Neuronal stem cell (in vitro differentiated cells): Measurements from ENCODE around the gene NLRP3.
"Not testable (repeated sequence)": the region's sequence is repeated elsewhere in the genome, so short reads cannot be mapped to it uniquely, and the experiment has no call there.

ENCODE experiments used
- DNase-seq: peaks from one replicate; pipeline ENCODE4 v3.0.0-alpha.2; 2013; ENCODE audit warnings: low spot score
- H2AFZ ChIP-seq: one replicate; pipeline ENCODE4 v1.6.1; 2013; ENCODE audit warnings: mild to moderate bottlenecking, low read length, inconsistent platforms
- H2AK5ac ChIP-seq: 2 replicates; pipeline ENCODE4 v1.6.1; 2013; ENCODE audit warnings: low read depth, mild to moderate bottlenecking, inconsistent platforms, low read length, moderate library complexity, mixed read lengths
- H2BK120ac ChIP-seq: 2 replicates; pipeline ENCODE4 v1.6.1; 2013; ENCODE audit warnings: low read depth, mild to moderate bottlenecking, inconsistent platforms, low read length, moderate library complexity, mixed read lengths
- H2BK12ac ChIP-seq: one replicate; pipeline ENCODE4 v1.6.1; 2013; ENCODE audit warnings: low read length, inconsistent platforms
- H2BK15ac ChIP-seq: 2 replicates; pipeline ENCODE4 v1.6.1; 2013; ENCODE audit warnings: mild to moderate bottlenecking, low read length, inconsistent platforms, mixed read lengths
- H2BK5ac ChIP-seq: one replicate; pipeline ENCODE4 v1.6.1; 2013; ENCODE audit warnings: inconsistent platforms, mild to moderate bottlenecking, low read length, moderate library complexity
- H3K14ac ChIP-seq: one replicate; pipeline ENCODE4 v1.6.1; 2013; ENCODE audit warnings: low read length, inconsistent platforms
- H3K18ac ChIP-seq: 2 replicates; pipeline ENCODE4 v1.6.1; 2013; ENCODE audit warnings: low read length, inconsistent platforms
- H3K23ac ChIP-seq: 2 replicates; pipeline ENCODE4 v1.6.1; 2013; ENCODE audit warnings: low read depth, mild to moderate bottlenecking, mixed read lengths, low read length, inconsistent platforms; ENCODE audit not compliant: poor library complexity
- H3K27ac ChIP-seq: replicated peaks from 3 replicates; pipeline ENCODE4 v1.5.1; 2013; ENCODE audit warnings: low read length, inconsistent platforms
- H3K27me3 ChIP-seq, 3 experiments: 2 replicates each; pipeline ENCODE4 v1.6.1; 2013; ENCODE audit warnings: low read length in 3 of 3, mild to moderate bottlenecking in 2 of 3, inconsistent platforms in 1 of 3, low read depth in 1 of 3, mixed read lengths in 1 of 3, moderate library complexity in 1 of 3; ENCODE audit not compliant: control insufficient read depth in 3 of 3, insufficient read depth in 3 of 3
- H3K36me3 ChIP-seq, 2 donors: replicated peaks in 1 of 2; 2 replicates each; pipeline ENCODE4 v1.6.1; 2013; ENCODE audit warnings: low read length in 2 of 2; ENCODE audit not compliant: control insufficient read depth in 2 of 2, insufficient read depth in 2 of 2
- H3K4ac ChIP-seq: 2 replicates; pipeline ENCODE4 v1.6.1; 2013; ENCODE audit warnings: inconsistent platforms, mild to moderate bottlenecking, low read length, moderate library complexity
- H3K4me1 ChIP-seq, 2 donors: 1 replicate in 1 of 2; 2 replicates in 1 of 2; pipeline ENCODE4 v1.6.1; 2013; ENCODE audit warnings: low read length in 2 of 2, low read depth in 1 of 2; ENCODE audit not compliant: control insufficient read depth in 2 of 2, insufficient read depth in 1 of 2
- H3K4me2 ChIP-seq: one replicate; pipeline ENCODE4 v1.6.1; 2013; ENCODE audit warnings: mild to moderate bottlenecking, low read length, inconsistent platforms; ENCODE audit not compliant: insufficient read depth, poor library complexity, severe bottlenecking
- H3K4me3 ChIP-seq, 2 donors: 2 replicates each; pipeline ENCODE4 v1.5.1; 2013; ENCODE audit warnings: low read length in 2 of 2, mild to moderate bottlenecking in 2 of 2, inconsistent platforms in 1 of 2, moderate library complexity in 1 of 2
- H3K79me1 ChIP-seq: one replicate; pipeline ENCODE4 v1.6.1; 2013; ENCODE audit warnings: low read depth, mild to moderate bottlenecking, inconsistent platforms, low read length, moderate library complexity
- H3K9ac ChIP-seq: one replicate; pipeline ENCODE4 v1.6.1; 2013; ENCODE audit warnings: mild to moderate bottlenecking, low read depth, low read length, inconsistent platforms; ENCODE audit not compliant: poor library complexity
- H3K9me3 ChIP-seq, 2 donors: replicated peaks in 1 of 2; 2 replicates each; pipeline versions ENCODE3 to v1.6.1; 2013; ENCODE audit warnings: low read length in 2 of 2, mild to moderate bottlenecking in 2 of 2, inconsistent platforms in 1 of 2, low read depth in 1 of 2, mixed read lengths in 1 of 2, moderate library complexity in 1 of 2; ENCODE audit not compliant: control insufficient read depth in 2 of 2, insufficient read depth in 1 of 2
- H4K8ac ChIP-seq: one replicate; pipeline ENCODE4 v1.6.1; 2013; ENCODE audit warnings: low read depth, mild to moderate bottlenecking, inconsistent platforms, low read length, moderate library complexity
- H4K91ac ChIP-seq: one replicate; pipeline ENCODE4 v1.6.1; 2013; ENCODE audit warnings: low read length, low read depth, mild to moderate bottlenecking, inconsistent platforms; ENCODE audit not compliant: poor library complexity
- WGBS, 2 donors: extraction: QIAGEN DNeasy Blood & Tissue Kit; methylation state at CpG; one replicate each; pipeline ENCODE4 v1.1.7; 2013; ENCODE audit warnings: missing lambda C conversion rate in 2 of 2, mixed read lengths in 1 of 2; ENCODE audit not compliant: insufficient read length in 2 of 2, insufficient replicate concordance in 1 of 2; ENCODE audit errors: extremely low coverage in 2 of 2; 5-methylcytosine and 5-hydroxymethylcytosine counted together

The NLRP3 gene

GRCh38 chr1:247390116-247390791 is 25.7 kb upstream of the NLRP3 start:
- H3K79me1 ChIP-seq, result no peaks in the 10 kb centered on the region
- no peaks in the 10 kb centered on the region for H3K27me3 ChIP-seq
- H2BK12ac ChIP-seq, result no peak overlapping the region
- H3K36me3 ChIP-seq, result no peaks in the 10 kb centered on the region
- no peak overlapping the region for H3K27ac ChIP-seq
- no CpG with 5 or more reads among the region's 13 CpGs for WGBS, 2 donors
- H4K91ac ChIP-seq, result no peak overlapping the region
- H2AFZ ChIP-seq, result peak overlapping the region; percentile 40
- H3K4me2 ChIP-seq, result no peak overlapping the region
- no peak overlapping the region for H2BK15ac ChIP-seq
- no peak overlapping the region for H3K23ac ChIP-seq
- H3K14ac ChIP-seq, result no peak overlapping the region
- H2AK5ac ChIP-seq, result no peak overlapping the region
- peaks cover 2 to 5% of the 10 kb centered on the region in 2 donors for H3K4me1 ChIP-seq
- H3K9ac ChIP-seq, result no peak overlapping the region
- H4K8ac ChIP-seq, result no peak overlapping the region
- H2BK5ac ChIP-seq, result no peak overlapping the region
- H3K18ac ChIP-seq, result no peak overlapping the region
- H3K4me3 ChIP-seq, result no peak overlapping the region
- no peak overlapping the region for H3K4ac ChIP-seq
- peaks cover 0 to under 1% of the 10 kb centered on the region in 2 donors for H3K9me3 ChIP-seq
- H2BK120ac ChIP-seq, result no peak overlapping the region
- DNase-seq, result peak; percentile 81

GRCh38 chr1:247390996-247391395 is 25.0 kb upstream of the NLRP3 start:
- H2BK5ac ChIP-seq, result no peak overlapping the region
- no peak overlapping the region for H3K23ac ChIP-seq
- WGBS, 2 donors, result no CpG with 5 or more reads among the region's 4 CpGs
- peaks cover 2 to 5% of the 10 kb centered on the region in 2 donors for H3K4me1 ChIP-seq
- no peak overlapping the region for H3K27ac ChIP-seq
- H3K27me3 ChIP-seq, result no peaks in the 10 kb centered on the region
- H3K4me2 ChIP-seq, result no peak overlapping the region
- H2BK12ac ChIP-seq, result no peak overlapping the region
- H3K36me3 ChIP-seq, result no peaks in the 10 kb centered on the region
- no peak for DNase-seq
- no peak overlapping the region for H3K14ac ChIP-seq
- H3K9me3 ChIP-seq, result no peaks in the 10 kb centered on the region
- no peak overlapping the region for H2AFZ ChIP-seq
- H3K79me1 ChIP-seq, result no peaks in the 10 kb centered on the region
- no peak overlapping the region for H3K9ac ChIP-seq
- no peak overlapping the region for H2BK120ac ChIP-seq
- H4K8ac ChIP-seq, result no peak overlapping the region
- no peak overlapping the region for H2BK15ac ChIP-seq
- H3K18ac ChIP-seq, result no peak overlapping the region
- no peak overlapping the region for H2AK5ac ChIP-seq
- no peak overlapping the region for H3K4ac ChIP-seq
- H3K4me3 ChIP-seq, result no peak overlapping the region
- H4K91ac ChIP-seq, result no peak overlapping the region

- Histone ChIP-seq H2BK5ac (no peak overlapping the region), H2BK15ac (no peak overlapping the region), H2AK5ac (no peak overlapping the region), H3K27ac (no peak overlapping the region), H4K91ac (no peak overlapping the region), H2BK12ac (no peak overlapping the region), H4K8ac (no peak overlapping the region), H3K14ac (no peak overlapping the region), H3K4me2 (no peak overlapping the region), H3K9me3 (no peaks in the 10 kb centered on the region), H3K18ac (no peak overlapping the region), H3K36me3 (no peaks in the 10 kb centered on the region), H3K4me3 (no peak overlapping the region), H2AFZ (no peak overlapping the region), H3K4me1 (peaks cover 2 to 4% of the 10 kb centered on the region in 2 donors), H3K23ac (no peak overlapping the region), H2BK120ac (no peak overlapping the region), H3K9ac (no peak overlapping the region), H3K79me1 (no peaks in the 10 kb centered on the region), H3K27me3 (no peaks in the 10 kb centered on the region), H3K4ac (no peak overlapping the region)
- DNase-seq, result no peak
- no CpG with 5 or more reads among the region's 1 CpG for WGBS, 2 donors
Measured at GRCh38 chr1:247392088-247392487, 23.9 kb upstream of the NLRP3 start.

- WGBS, 2 donors, result no CpG with 5 or more reads among the region's 8 CpGs
- H3K27me3 ChIP-seq, H2AK5ac ChIP-seq, H2BK15ac ChIP-seq, H3K23ac ChIP-seq, H4K91ac ChIP-seq, H3K9ac ChIP-seq, H3K4ac ChIP-seq, H3K4me3 ChIP-seq, H3K36me3 ChIP-seq, H2BK12ac ChIP-seq, H2BK120ac ChIP-seq, DNase-seq, H2BK5ac ChIP-seq, H3K4me2 ChIP-seq, H3K4me1 ChIP-seq, H3K18ac ChIP-seq, H2AFZ ChIP-seq, H4K8ac ChIP-seq, H3K9me3 ChIP-seq, H3K79me1 ChIP-seq, H3K27ac ChIP-seq, H3K14ac ChIP-seq: not testable (repeated sequence)
Measured at GRCh38 chr1:247395075-247395474, 20.9 kb upstream of the NLRP3 start.
